K562 (cell line): Measurements from ENCODE around the gene HMGA1. TPM values are rescaled to one million over a fixed set of nuclear protein-coding genes. Genes with fewer than 3 reads are reported as not detected.
A peak's percentile ranks its signal among the peaks of the same experiment; 100 is the strongest.

Source experiments
- COPS2 ChIP-seq: fragments of 450-650 bp; conservative IDR thresholded peaks from 2 replicates; pipeline ENCODE4 v1.6.1; 2016; ENCODE audit warnings: mild to moderate bottlenecking, moderate library complexity
- E2F6 ChIP-seq, 2 experiments: IDR thresholded peaks; 2 replicates each; pipeline ENCODE4 v1.6.1; 2011; ENCODE audit warnings: borderline replicate concordance in 1 of 2, control low read depth in 1 of 2, low read depth in 1 of 2, low read length in 1 of 2, mild to moderate bottlenecking in 1 of 2, mixed read lengths in 1 of 2, moderate library complexity in 1 of 2; ENCODE audit not compliant: insufficient read depth in 1 of 2, insufficient read length in 1 of 2, poor library complexity in 1 of 2, severe bottlenecking in 1 of 2; ENCODE audit errors: extremely low read depth in 1 of 2
- ETS1 ChIP-seq: conservative IDR thresholded peaks from 2 replicates; pipeline ENCODE4 v1.6.1; 2011; ENCODE audit warnings: low read depth, mild to moderate bottlenecking, low read length; ENCODE audit not compliant: control insufficient read depth
- FOXK2 ChIP-seq, 2 experiments: fragments of 450-650 bp; IDR thresholded peaks in 1 of 2; conservative IDR thresholded peaks in 1 of 2; 2 replicates each; pipeline ENCODE4 v1.6.1; 2016; ENCODE audit warnings: low read depth in 2 of 2, mild to moderate bottlenecking in 1 of 2
- MTA1 ChIP-seq: fragments of 450-650 bp; IDR thresholded peaks from 2 replicates; pipeline ENCODE4 v1.6.1; 2017; ENCODE audit warnings: borderline replicate concordance
- NCOA6 ChIP-seq: fragments of 450-650 bp; IDR thresholded peaks from 2 replicates; pipeline ENCODE4 v1.6.1; 2017; ENCODE audit warnings: mild to moderate bottlenecking
- PHF21A ChIP-seq: fragments of 450-650 bp; IDR thresholded peaks from 2 replicates; pipeline ENCODE4 v1.6.1; 2017; ENCODE audit warnings: low read depth, borderline replicate concordance
- PTBP1 ChIP-seq: fragments of 200-400 bp; formaldehyde crosslinking; IDR thresholded peaks from 2 replicates; pipeline ENCODE4 v1.6.1; 2017; ENCODE audit warnings: low read depth, low read length
- SPI1 ChIP-seq: IDR thresholded peaks from 2 replicates; pipeline ENCODE4 v1.6.1; 2011; ENCODE audit warnings: low read depth, low read length, control low read depth, borderline replicate concordance
- TFAP4 ChIP-seq: sonication (generic); formaldehyde crosslinking; IDR thresholded peaks from 2 replicates; pipeline ENCODE4 v1.8.0; 2022; ENCODE audit warnings: missing genetic modification reagents, mild to moderate bottlenecking, moderate library complexity, borderline replicate concordance
- XRCC4 ChIP-seq: IDR thresholded peaks from one replicate; pipeline ENCODE4 v1.6.1; 2011; ENCODE audit not compliant: insufficient read depth, insufficient read length; ENCODE audit errors: extremely low read depth
- ZBTB49 ChIP-seq: sonication (generic); formaldehyde crosslinking; IDR thresholded peaks from 2 replicates; pipeline ENCODE4 v1.8.0; 2022; ENCODE audit warnings: missing genetic modification reagents, mild to moderate bottlenecking, borderline replicate concordance
- ZNF766 ChIP-seq: fragments of 200-800 bp; sonication (Bioruptor generic); conservative IDR thresholded peaks from 2 replicates; pipeline ENCODE4 v1.6.1; 2016; ENCODE audit warnings: missing genetic modification characterization, missing compliant biosample characterization
- ZNF830 ChIP-seq: fragments of 250-450 bp; sonication (Bioruptor Pico); IDR thresholded peaks from 2 replicates; pipeline ENCODE4 v1.5.0; 2021; ENCODE audit warnings: mild to moderate bottlenecking
- polyA plus RNA-seq, 8 experiments: library from polyadenylated mRNA; depleted of rRNA in 4 of 8; stranded (reverse) in 5 of 8; unstranded in 3 of 8; fragments of >200 nt; fragmentation: Nextera tagmentation in 2 of 8; fragmentation: Illumina TruSeq in 1 of 8; extraction: Ambion mirVana in 2 of 8; extraction: Trizol in 1 of 8; gene quantifications; 2 replicates each; pipeline versions ENCODE4 v1.2.1 to v1.2.3, GENCODE V29; 2011 to 2014; ENCODE audit warnings: inconsistent platforms in 1 of 8, missing spikeins in 1 of 8
- total RNA-seq, 7 experiments: library from RNA; depleted of rRNA in 6 of 7; stranded (reverse); fragments of >200 nt in 6 of 7; fragmentation: Illumina TruSeq in 2 of 7; extraction: Trizol in 2 of 7; gene quantifications; 2 replicates each; pipeline versions ENCODE4 v1.2.1 to v1.2.3, GENCODE V29; 2011 to 2021; ENCODE audit warnings: low replicate concordance in 1 of 7
- TF ChIP-seq, protein P1 (sequence below): sonication (generic); IDR thresholded peaks from 2 replicates; pipeline ENCODE4 v1.6.1; 2016
- TF ChIP-seq, protein P2 (sequence below), 3 experiments: fragments of 200-800 bp in 1 of 3; sonication (Bioruptor generic) in 1 of 3; sonication (generic) in 1 of 3; formaldehyde crosslinking in 1 of 3; IDR thresholded peaks; 2 replicates each; pipeline versions ENCODE4 v1.6.1 to v1.8.0; 2016 to 2022; ENCODE audit warnings: mild to moderate bottlenecking in 2 of 3, missing compliant biosample characterization in 2 of 3, missing genetic modification characterization in 2 of 3, missing genetic modification reagents in 1 of 3

The HMGA1 gene
- total and polyA plus RNA-seq, 9 of the 15 experiments (the other 6 are each of a cell fraction or from before 2014, with no cell fraction given) = 27.8 to 1,947 (median 594) TPM

GRCh38 chr6:34243901-34244884 is 7.5 kb downstream of the HMGA1 start (continued):
- no peak for TF ChIP-seq ETS1
- TF ChIP-seq TFAP4 = peak; percentile 90
- 0 out of 2 replicates have a peak, but pooled peaks have one; percentile 30 for TF ChIP-seq MTA1
- no peak for TF ChIP-seq ZNF766
- peak; percentile 31; the same call in 1 of the 2 replicates for TF ChIP-seq PHF21A
- peak; percentile 40; the same call in 1 of the 2 replicates for TF ChIP-seq SPI1
- TF ChIP-seq XRCC4 = no peak
- no peak for TF ChIP-seq NCOA6
- no peak for TF ChIP-seq ZNF830
- 0 out of 2 replicates have a peak, but pooled peaks have one; percentile 25 for TF ChIP-seq ZBTB49 (CRISPR knock-in tag)
- TF ChIP-seq, protein P1, sequence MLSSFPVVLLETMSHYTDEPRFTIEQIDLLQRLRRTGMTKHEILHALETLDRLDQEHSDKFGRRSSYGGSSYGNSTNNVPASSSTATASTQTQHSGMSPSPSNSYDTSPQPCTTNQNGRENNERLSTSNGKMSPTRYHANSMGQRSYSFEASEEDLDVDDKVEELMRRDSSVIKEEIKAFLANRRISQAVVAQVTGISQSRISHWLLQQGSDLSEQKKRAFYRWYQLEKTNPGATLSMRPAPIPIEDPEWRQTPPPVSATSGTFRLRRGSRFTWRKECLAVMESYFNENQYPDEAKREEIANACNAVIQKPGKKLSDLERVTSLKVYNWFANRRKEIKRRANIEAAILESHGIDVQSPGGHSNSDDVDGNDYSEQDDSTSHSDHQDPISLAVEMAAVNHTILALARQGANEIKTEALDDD = no peak
- TF ChIP-seq, protein P2, sequence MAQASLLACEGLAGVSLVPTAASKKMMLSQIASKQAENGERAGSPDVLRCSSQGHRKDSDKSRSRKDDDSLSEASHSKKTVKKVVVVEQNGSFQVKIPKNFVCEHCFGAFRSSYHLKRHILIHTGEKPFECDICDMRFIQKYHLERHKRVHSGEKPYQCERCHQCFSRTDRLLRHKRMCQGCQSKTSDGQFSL (CRISPR knock-in tag; IDR thresholded peaks at IDR 0.05) = peak; percentile 75
- TF ChIP-seq, protein P2 (tag; IDR thresholded peaks at IDR 0.05) = peak in 1 of 2 experiments; percentile 50; a peak in 1 of 4 replicates
- 0 out of 4 replicates have a peak, but pooled peaks of 1 of the 2 experiments have one; percentile 34 for TF ChIP-seq FOXK2 (conservative IDR thresholded peaks at IDR 0.05 in 1 of 2, IDR thresholded peaks at IDR 0.05 in 1 of 2; ENCODE audit: low read depth in 2 of 2)
- TF ChIP-seq E2F6 (IDR thresholded peaks at IDR 0.05; ENCODE audit: borderline replicate concordance in 1 of 2, extremely low read depth in 1 of 2, insufficient read depth in 1 of 2, insufficient read length in 1 of 2, low read depth in 1 of 2, low read length in 1 of 2, poor library complexity in 1 of 2, severe bottlenecking in 1 of 2) = peak in 1 of 2 experiments; percentile 59
- TF ChIP-seq PTBP1 = no peak
- TF ChIP-seq COPS2 = no peak
